Testis (tissue), 3 donors: Measurements from ENCODE around the gene DCAF10. TPM values are rescaled to one million over a fixed set of nuclear protein-coding genes. Genes with fewer than 3 reads are reported as not detected.
"Not testable (repeated sequence)": the region's sequence is repeated elsewhere in the genome, so short reads cannot be mapped to it uniquely, and the experiment has no call there.

Experiments
- DNase-seq: peaks from one replicate; pipeline ENCODE4 v3.0.0-alpha.2; 2019
- H3K27ac ChIP-seq, 2 donors: fragments of 200-600 bp; sonication (generic); one replicate each; pipeline ENCODE4 v1.5.1; 2019
- H3K27me3 ChIP-seq: fragments of 200-600 bp; sonication (generic); one replicate; pipeline ENCODE4 v1.5.1; 2019
- H3K36me3 ChIP-seq: fragments of 200-600 bp; sonication (generic); one replicate; pipeline ENCODE4 v1.5.1; 2017; ENCODE audit warnings: low read depth; ENCODE audit errors: missing control alignments
- H3K4me1 ChIP-seq: fragments of 200-600 bp; sonication (generic); one replicate; pipeline ENCODE4 v1.5.1; 2019
- H3K4me3 ChIP-seq, 2 donors: fragments of 200-600 bp; sonication (generic); one replicate each; pipeline ENCODE4 v1.5.1; 2017 to 2019
- H3K9me3 ChIP-seq: fragments of 200-600 bp; sonication (generic); one replicate; pipeline ENCODE4 v1.5.1; 2017
- CTCF ChIP-seq, 3 experiments: fragments of 450-650 bp in 2 of 3; fragments of 200-600 bp in 1 of 3; sonication (generic) in 1 of 3; IDR thresholded peaks; one replicate each; pipeline ENCODE4 v1.5.1; 2016 to 2019; ENCODE audit warnings: antibody characterized with exemption in 3 of 3, mild to moderate bottlenecking in 2 of 3, moderate library complexity in 1 of 3
- POLR2A ChIP-seq: fragments of 450-650 bp; IDR thresholded peaks from one replicate; pipeline ENCODE4 v1.6.1; 2017; ENCODE audit warnings: antibody characterized with exemption, mild to moderate bottlenecking, moderate library complexity
- WGBS, 2 donors: methylation state at CpG; one replicate each; pipeline ENCODE4 v1.1.5; 2018; 5-methylcytosine and 5-hydroxymethylcytosine counted together
- intact Hi-C: fragments of 100-400 bp; cut with DNase I; formaldehyde crosslinking; loops from one replicate; pipeline ENCODE4 v1.15.1; 2023; ENCODE audit warnings: low total_unique reads
- polyA plus RNA-seq: library from polyadenylated mRNA; stranded (reverse); fragments of 350-450 nt; fragmentation: Illumina TruSeq; extraction: RNeasy Lipid Tissue Mini Kit (QIAGEN cat#74804); gene quantifications from one replicate; pipeline ENCODE4 v1.2.3, GENCODE V29; 2014; ENCODE audit warnings: low read depth, low replicate concordance; ENCODE audit not compliant: insufficient read depth
- total RNA-seq, 2 donors: library from RNA; depleted of rRNA; stranded (reverse); fragments of >200 nt; gene quantifications; one replicate each; pipeline ENCODE4 v1.2.3, GENCODE V29; 2016

Gene DCAF10
- total and polyA plus RNA-seq, 3 donors from 2014 or later: 77.3 to 104 (median 77.9) TPM

- Histone ChIP-seq H3K27me3 (no peaks in the 10 kb centered on the region), H3K36me3 (no peaks in the 10 kb centered on the region), H3K4me3 (no peak overlapping the region), H3K9me3 (no peaks in the 10 kb centered on the region), H3K27ac (no peak overlapping the region), H3K4me1 (no peaks in the 10 kb centered on the region)
- intact Hi-C loops: no loop called here
- DNase-seq: no peak
- no peak for TF ChIP-seq CTCF (IDR thresholded peaks at IDR 0.05)
Measured at GRCh38 chr9:37889536-37889935, 88.9 kb downstream of the DCAF10 start.

GRCh38 chr9:37891042-37891441, 90.4 kb downstream of the DCAF10 start:
- H3K27me3 ChIP-seq, DNase-seq, H3K4me3 ChIP-seq, H3K36me3 ChIP-seq, intact Hi-C loops, H3K27ac ChIP-seq, H3K9me3 ChIP-seq, H3K4me1 ChIP-seq: not testable (repeated sequence)
- 94 to 97% methylated on average over 17 of the region's 17 CpGs for WGBS, 2 donors

GRCh38 chr9:37892063-37892462, 91.5 kb downstream of the DCAF10 start:
- DNase-seq: no peak
- H3K36me3 ChIP-seq: no peaks in the 10 kb centered on the region

GRCh38 chr9:37897665-37898064, 97.1 kb downstream of the DCAF10 start:
- intact Hi-C loops: no loop called here
- WGBS, 2 donors: 68 to 73% methylated on average over 2 of the region's 2 CpGs

More at GRCh38 chr9:37892063-37892462, 91.5 kb downstream of the DCAF10 start:
- H3K4me3 ChIP-seq: no peak overlapping the region
- TF ChIP-seq POLR2A: no peak
- TF ChIP-seq CTCF (IDR thresholded peaks at IDR 0.05): no peak
- no peaks in the 10 kb centered on the region for H3K4me1 ChIP-seq
- H3K27ac ChIP-seq: no peak overlapping the region
- no peaks in the 10 kb centered on the region for H3K27me3 ChIP-seq
- intact Hi-C loops: no loop called here
- H3K9me3 ChIP-seq: no peaks in the 10 kb centered on the region
- WGBS, 2 donors: 88 to 92% methylated on average over 8 of the region's 8 CpGs

GRCh38 chr9:37899041-37899440, 98.4 kb downstream of the DCAF10 start:
- DNase-seq: no peak
- H3K36me3 ChIP-seq: no peaks in the 10 kb centered on the region
- intact Hi-C loops: no loop called here

More at GRCh38 chr9:37897665-37898064, 97.1 kb downstream of the DCAF10 start:
- no peaks in the 10 kb centered on the region for H3K27me3 ChIP-seq
- DNase-seq: no peak
- H3K36me3 ChIP-seq: no peaks in the 10 kb centered on the region
- no peak overlapping the region for H3K4me3 ChIP-seq
- TF ChIP-seq POLR2A (no peak), CTCF (IDR thresholded peaks at IDR 0.05) (no peak)
- H3K4me1 ChIP-seq: no peaks in the 10 kb centered on the region
- H3K9me3 ChIP-seq: no peaks in the 10 kb centered on the region
- no peak overlapping the region for H3K27ac ChIP-seq

More at GRCh38 chr9:37899041-37899440, 98.4 kb downstream of the DCAF10 start:
- Histone ChIP-seq H3K4me1 (no peaks in the 10 kb centered on the region), H3K4me3 (no peak overlapping the region), H3K9me3 (no peaks in the 10 kb centered on the region), H3K27ac (no peak overlapping the region), H3K27me3 (no peaks in the 10 kb centered on the region)
- WGBS, 2 donors: 88 to 92% methylated on average over 2 of the region's 2 CpGs
- TF ChIP-seq CTCF (IDR thresholded peaks at IDR 0.05) (no peak), POLR2A (no peak)
